ENCODE data around the gene FADS3.

- TF ChIP-seq CTCF (CRISPR knock-in tag; IDR thresholded peaks at IDR 0.05) (no peak), EZH2 (conservative IDR thresholded peaks at IDR 0.05; ENCODE audit: low read depth, low read length) (no peak), ASH2L (IDR thresholded peaks at IDR 0.05; ENCODE audit: insufficient read length, low read depth, low read length) (no peak), USF2 (IDR thresholded peaks at IDR 0.05; ENCODE audit: low read depth, low read length) (no peak), USF2 (CRISPR knock-in tag; IDR thresholded peaks at IDR 0.05; ENCODE audit: borderline replicate concordance) (no peak), NCOR1 (IDR thresholded peaks at IDR 0.05; ENCODE audit: borderline replicate concordance, low read length) (no peak), ZNF670 (CRISPR knock-in tag; IDR thresholded peaks at IDR 0.05; ENCODE audit: borderline replicate concordance) (no peak)
Measured at GRCh38 chr11:61893981-61894380, 2.6 kb upstream of the FADS3 start.
